SJCRH30 (cell line): ENCODE results near the gene TSPAN32. TPM values are rescaled to one million over a fixed set of nuclear protein-coding genes. Genes with fewer than 3 reads are reported as not detected.
"Not testable (repeated sequence)": the region's sequence is repeated elsewhere in the genome, so short reads cannot be mapped to it uniquely, and the experiment has no call there.

ENCODE experiments used
- DNase-seq, 2 experiments: peaks; one replicate each; pipeline ENCODE4 v3.0.0-alpha.2; 2015 to 2020
- H3K27ac ChIP-seq: fragments of 250-450 bp; sonication (Bioruptor Pico); 2 replicates; pipeline ENCODE4 v1.5.1; 2020; ENCODE audit warnings: mild to moderate bottlenecking, moderate library complexity
- H3K27me3 ChIP-seq: fragments of 250-450 bp; sonication (Bioruptor Pico); 2 replicates; pipeline ENCODE4 v1.5.1; 2020; ENCODE audit warnings: mild to moderate bottlenecking, moderate library complexity
- H3K36me3 ChIP-seq: fragments of 250-450 bp; sonication (Bioruptor Pico); 2 replicates; pipeline ENCODE4 v1.5.1; 2020; ENCODE audit warnings: mild to moderate bottlenecking, moderate library complexity
- H3K4me1 ChIP-seq: fragments of 250-450 bp; sonication (Bioruptor Pico); 2 replicates; pipeline ENCODE4 v1.5.1; 2020; ENCODE audit warnings: mild to moderate bottlenecking, moderate library complexity
- H3K4me3 ChIP-seq: fragments of 250-450 bp; sonication (Bioruptor Pico); 2 replicates; pipeline ENCODE4 v1.5.1; 2020; ENCODE audit warnings: mild to moderate bottlenecking, moderate library complexity
- H3K9me3 ChIP-seq: fragments of 250-450 bp; sonication (Bioruptor Pico); replicated peaks from 2 replicates; pipeline ENCODE4 v1.5.1; 2020; ENCODE audit warnings: mild to moderate bottlenecking, moderate library complexity
- total RNA-seq: library from RNA; depleted of rRNA; stranded (reverse); fragments of >200 nt; shearing (Covaris generic); gene quantifications from 2 replicates; pipeline ENCODE4 v1.2.3, GENCODE V29; 2014

TSPAN32 gene
- total RNA-seq, 1 experiment from 2014 or later: 0.57 TPM

- H3K27ac ChIP-seq, H3K9me3 ChIP-seq, H3K4me3 ChIP-seq, H3K4me1 ChIP-seq, H3K36me3 ChIP-seq, H3K27me3 ChIP-seq, DNase-seq: not testable (repeated sequence)
Observed at GRCh38 chr11:2332569-2332968, 30.8 kb downstream of the TSPAN32 start.

- not testable (repeated sequence) for H3K27me3 ChIP-seq, DNase-seq, H3K4me3 ChIP-seq, H3K4me1 ChIP-seq, H3K27ac ChIP-seq, H3K36me3 ChIP-seq, H3K9me3 ChIP-seq
Observed at GRCh38 chr11:2333486-2334205, 31.8 kb downstream of the TSPAN32 start.

- not testable (repeated sequence) for H3K9me3 ChIP-seq, H3K27ac ChIP-seq, H3K4me3 ChIP-seq, DNase-seq, H3K36me3 ChIP-seq, H3K4me1 ChIP-seq
- peaks cover 20% of the 10 kb centered on the region for H3K27me3 ChIP-seq
Observed at GRCh38 chr11:2335286-2335685, 33.5 kb downstream of the TSPAN32 start.

GRCh38 chr11:2338760-2339159, 36.9 kb downstream of the TSPAN32 start:
- H3K36me3 ChIP-seq, H3K9me3 ChIP-seq, DNase-seq, H3K4me1 ChIP-seq, H3K4me3 ChIP-seq, H3K27ac ChIP-seq: not testable (repeated sequence)
- H3K27me3 ChIP-seq: peaks cover 24% of the 10 kb centered on the region

GRCh38 chr11:2342557-2342956, 40.7 kb downstream of the TSPAN32 start:
- Histone ChIP-seq H3K27me3 (peaks cover 21% of the 10 kb centered on the region), H3K4me1 (no peaks in the 10 kb centered on the region), H3K27ac (no peak overlapping the region), H3K4me3 (no peak overlapping the region), H3K9me3 (no peaks in the 10 kb centered on the region), H3K36me3 (no peaks in the 10 kb centered on the region)
- DNase-seq: no peak

- Histone ChIP-seq H3K9me3 (no peaks in the 10 kb centered on the region), H3K4me3 (no peak overlapping the region), H3K27me3 (peaks cover 21% of the 10 kb centered on the region), H3K36me3 (no peaks in the 10 kb centered on the region), H3K27ac (no peak overlapping the region), H3K4me1 (no peaks in the 10 kb centered on the region)
- no peak for DNase-seq
Observed at GRCh38 chr11:2342981-2343380, 41.2 kb downstream of the TSPAN32 start.

- no peak overlapping the region for H3K4me3 ChIP-seq
- no peaks in the 10 kb centered on the region for H3K36me3 ChIP-seq
- H3K4me1 ChIP-seq: no peaks in the 10 kb centered on the region
- peaks cover 17% of the 10 kb centered on the region for H3K27me3 ChIP-seq
- no peak for DNase-seq
- no peak overlapping the region for H3K27ac ChIP-seq
- no peaks in the 10 kb centered on the region for H3K9me3 ChIP-seq
Observed at GRCh38 chr11:2343502-2343901, 41.7 kb downstream of the TSPAN32 start.

GRCh38 chr11:2345050-2345449, 43.2 kb downstream of the TSPAN32 start:
- H3K27me3 ChIP-seq: peaks cover 7% of the 10 kb centered on the region; the same call in 1 of the 2 replicates

GRCh38 chr11:2346014-2346413, 44.2 kb downstream of the TSPAN32 start:
- Histone ChIP-seq H3K4me3 (no peak overlapping the region), H3K9me3 (no peaks in the 10 kb centered on the region), H3K27me3 (no peaks in the 10 kb centered on the region; the same call in 1 of the 2 replicates), H3K36me3 (no peaks in the 10 kb centered on the region), H3K27ac (no peak overlapping the region), H3K4me1 (no peaks in the 10 kb centered on the region)
- no peak for DNase-seq

More at GRCh38 chr11:2345050-2345449, 43.2 kb downstream of the TSPAN32 start:
- Histone ChIP-seq H3K9me3 (no peaks in the 10 kb centered on the region), H3K4me1 (no peaks in the 10 kb centered on the region), H3K36me3 (no peaks in the 10 kb centered on the region), H3K27ac (no peak overlapping the region), H3K4me3 (no peak overlapping the region)
- DNase-seq: no peak

GRCh38 chr11:2346586-2347307, 44.9 kb downstream of the TSPAN32 start:
- Histone ChIP-seq H3K4me1 (no peaks in the 10 kb centered on the region), H3K36me3 (no peaks in the 10 kb centered on the region), H3K9me3 (no peaks in the 10 kb centered on the region), H3K27ac (no peak overlapping the region), H3K27me3 (no peaks in the 10 kb centered on the region), H3K4me3 (no peak overlapping the region)
- DNase-seq: no peak

- Histone ChIP-seq H3K36me3 (no peaks in the 10 kb centered on the region), H3K4me1 (no peaks in the 10 kb centered on the region), H3K4me3 (no peak overlapping the region), H3K9me3 (no peaks in the 10 kb centered on the region), H3K27me3 (no peaks in the 10 kb centered on the region), H3K27ac (no peak overlapping the region)
- DNase-seq: no peak
Observed at GRCh38 chr11:2347308-2347830, 45.6 kb downstream of the TSPAN32 start.

GRCh38 chr11:2348986-2349385, 47.2 kb downstream of the TSPAN32 start:
- DNase-seq: no peak
- H3K27me3 ChIP-seq: no peaks in the 10 kb centered on the region
- H3K4me1 ChIP-seq: no peaks in the 10 kb centered on the region

GRCh38 chr11:2351701-2352100, 49.9 kb downstream of the TSPAN32 start:
- H3K27ac ChIP-seq: no peak overlapping the region
- H3K36me3 ChIP-seq: no peaks in the 10 kb centered on the region
- no peak for DNase-seq
- no peaks in the 10 kb centered on the region for H3K4me1 ChIP-seq
- no peak overlapping the region for H3K4me3 ChIP-seq
- no peaks in the 10 kb centered on the region for H3K9me3 ChIP-seq
- H3K27me3 ChIP-seq: no peaks in the 10 kb centered on the region

More at GRCh38 chr11:2348986-2349385, 47.2 kb downstream of the TSPAN32 start:
- Histone ChIP-seq H3K9me3 (no peaks in the 10 kb centered on the region), H3K27ac (no peak overlapping the region), H3K36me3 (no peaks in the 10 kb centered on the region), H3K4me3 (no peak overlapping the region)

- Histone ChIP-seq H3K36me3 (no peaks in the 10 kb centered on the region), H3K9me3 (no peaks in the 10 kb centered on the region), H3K27ac (no peak overlapping the region), H3K4me3 (no peak overlapping the region), H3K4me1 (no peaks in the 10 kb centered on the region), H3K27me3 (no peaks in the 10 kb centered on the region)
- no peak for DNase-seq
Observed at GRCh38 chr11:2352420-2352819, 50.6 kb downstream of the TSPAN32 start.

- H3K4me3 ChIP-seq: no peak overlapping the region
- no peak overlapping the region for H3K27ac ChIP-seq
- no peaks in the 10 kb centered on the region for H3K9me3 ChIP-seq
- H3K36me3 ChIP-seq: no peaks in the 10 kb centered on the region
- H3K27me3 ChIP-seq: no peaks in the 10 kb centered on the region
- peaks cover 3% of the 10 kb centered on the region; the same call in 1 of the 2 replicates for H3K4me1 ChIP-seq
- DNase-seq: no peak
Observed at GRCh38 chr11:2355000-2355644, 53.3 kb downstream of the TSPAN32 start.
